Neuronal stem cell (in vitro differentiated cells): ENCODE results near the gene IMPG2.

Source experiments
- DNase-seq: peaks from one replicate; pipeline ENCODE4 v3.0.0-alpha.2; 2013; ENCODE audit warnings: low spot score
- H2AFZ ChIP-seq: one replicate; pipeline ENCODE4 v1.6.1; 2013; ENCODE audit warnings: mild to moderate bottlenecking, low read length, inconsistent platforms
- H2AK5ac ChIP-seq: 2 replicates; pipeline ENCODE4 v1.6.1; 2013; ENCODE audit warnings: low read depth, mild to moderate bottlenecking, inconsistent platforms, low read length, moderate library complexity, mixed read lengths
- H2BK120ac ChIP-seq: 2 replicates; pipeline ENCODE4 v1.6.1; 2013; ENCODE audit warnings: low read depth, mild to moderate bottlenecking, inconsistent platforms, low read length, moderate library complexity, mixed read lengths
- H2BK12ac ChIP-seq: one replicate; pipeline ENCODE4 v1.6.1; 2013; ENCODE audit warnings: low read length, inconsistent platforms
- H2BK15ac ChIP-seq: 2 replicates; pipeline ENCODE4 v1.6.1; 2013; ENCODE audit warnings: mild to moderate bottlenecking, low read length, inconsistent platforms, mixed read lengths
- H2BK5ac ChIP-seq: one replicate; pipeline ENCODE4 v1.6.1; 2013; ENCODE audit warnings: inconsistent platforms, mild to moderate bottlenecking, low read length, moderate library complexity
- H3K14ac ChIP-seq: one replicate; pipeline ENCODE4 v1.6.1; 2013; ENCODE audit warnings: low read length, inconsistent platforms
- H3K18ac ChIP-seq: 2 replicates; pipeline ENCODE4 v1.6.1; 2013; ENCODE audit warnings: low read length, inconsistent platforms
- H3K23ac ChIP-seq: 2 replicates; pipeline ENCODE4 v1.6.1; 2013; ENCODE audit warnings: low read depth, mild to moderate bottlenecking, mixed read lengths, low read length, inconsistent platforms; ENCODE audit not compliant: poor library complexity
- H3K27ac ChIP-seq: replicated peaks from 3 replicates; pipeline ENCODE4 v1.5.1; 2013; ENCODE audit warnings: low read length, inconsistent platforms
- H3K27me3 ChIP-seq, 3 experiments: 2 replicates each; pipeline ENCODE4 v1.6.1; 2013; ENCODE audit warnings: low read length in 3 of 3, mild to moderate bottlenecking in 2 of 3, inconsistent platforms in 1 of 3, low read depth in 1 of 3, mixed read lengths in 1 of 3, moderate library complexity in 1 of 3; ENCODE audit not compliant: control insufficient read depth in 3 of 3, insufficient read depth in 3 of 3
- H3K36me3 ChIP-seq, 2 donors: replicated peaks in 1 of 2; 2 replicates each; pipeline ENCODE4 v1.6.1; 2013; ENCODE audit warnings: low read length in 2 of 2; ENCODE audit not compliant: control insufficient read depth in 2 of 2, insufficient read depth in 2 of 2
- H3K4ac ChIP-seq: 2 replicates; pipeline ENCODE4 v1.6.1; 2013; ENCODE audit warnings: inconsistent platforms, mild to moderate bottlenecking, low read length, moderate library complexity
- H3K4me1 ChIP-seq, 2 donors: 1 replicate in 1 of 2; 2 replicates in 1 of 2; pipeline ENCODE4 v1.6.1; 2013; ENCODE audit warnings: low read length in 2 of 2, low read depth in 1 of 2; ENCODE audit not compliant: control insufficient read depth in 2 of 2, insufficient read depth in 1 of 2
- H3K4me2 ChIP-seq: one replicate; pipeline ENCODE4 v1.6.1; 2013; ENCODE audit warnings: mild to moderate bottlenecking, low read length, inconsistent platforms; ENCODE audit not compliant: insufficient read depth, poor library complexity, severe bottlenecking
- H3K4me3 ChIP-seq, 2 donors: 2 replicates each; pipeline ENCODE4 v1.5.1; 2013; ENCODE audit warnings: low read length in 2 of 2, mild to moderate bottlenecking in 2 of 2, inconsistent platforms in 1 of 2, moderate library complexity in 1 of 2
- H3K79me1 ChIP-seq: one replicate; pipeline ENCODE4 v1.6.1; 2013; ENCODE audit warnings: low read depth, mild to moderate bottlenecking, inconsistent platforms, low read length, moderate library complexity
- H3K9ac ChIP-seq: one replicate; pipeline ENCODE4 v1.6.1; 2013; ENCODE audit warnings: mild to moderate bottlenecking, low read depth, low read length, inconsistent platforms; ENCODE audit not compliant: poor library complexity
- H3K9me3 ChIP-seq, 2 donors: replicated peaks in 1 of 2; 2 replicates each; pipeline versions ENCODE3 to v1.6.1; 2013; ENCODE audit warnings: low read length in 2 of 2, mild to moderate bottlenecking in 2 of 2, inconsistent platforms in 1 of 2, low read depth in 1 of 2, mixed read lengths in 1 of 2, moderate library complexity in 1 of 2; ENCODE audit not compliant: control insufficient read depth in 2 of 2, insufficient read depth in 1 of 2
- H4K8ac ChIP-seq: one replicate; pipeline ENCODE4 v1.6.1; 2013; ENCODE audit warnings: low read depth, mild to moderate bottlenecking, inconsistent platforms, low read length, moderate library complexity
- H4K91ac ChIP-seq: one replicate; pipeline ENCODE4 v1.6.1; 2013; ENCODE audit warnings: low read length, low read depth, mild to moderate bottlenecking, inconsistent platforms; ENCODE audit not compliant: poor library complexity
- WGBS, 2 donors: extraction: QIAGEN DNeasy Blood & Tissue Kit; methylation state at CpG; one replicate each; pipeline ENCODE4 v1.1.7; 2013; ENCODE audit warnings: missing lambda C conversion rate in 2 of 2, mixed read lengths in 1 of 2; ENCODE audit not compliant: insufficient read length in 2 of 2, insufficient replicate concordance in 1 of 2; ENCODE audit errors: extremely low coverage in 2 of 2; 5-methylcytosine and 5-hydroxymethylcytosine counted together

The IMPG2 gene

DNA sequence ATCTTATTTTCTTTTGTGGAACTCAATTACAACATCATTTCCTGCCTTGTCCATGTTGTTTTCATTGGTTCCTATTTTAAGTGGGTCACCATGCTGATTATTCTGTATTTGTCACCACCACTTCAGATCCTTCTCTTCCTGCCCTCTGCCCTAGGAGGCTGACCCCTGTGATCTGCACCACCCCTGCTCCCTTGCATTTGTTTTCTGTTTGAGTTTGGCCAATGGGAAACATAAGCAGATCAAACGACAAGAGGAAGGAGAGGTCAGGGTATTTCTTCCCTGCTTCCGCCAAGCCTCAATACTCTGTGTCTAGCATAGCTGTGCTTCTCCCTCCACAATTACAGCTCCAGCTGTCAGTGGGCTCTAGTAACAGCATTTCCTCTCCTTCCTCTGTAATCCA is 71.6 kb downstream of the IMPG2 start:
- Histone ChIP-seq H3K79me1 (no peaks in the 10 kb centered on the region), H2AK5ac (no peak overlapping the region), H2BK120ac (no peak overlapping the region), H2AFZ (peak overlapping the region; percentile 2), H3K4me1 (peaks cover 5 to 18% of the 10 kb centered on the region in 2 donors), H2BK5ac (no peak overlapping the region), H3K36me3 (no peaks in the 10 kb centered on the region), H3K18ac (peak overlapping the region; percentile 1), H3K14ac (no peak overlapping the region), H3K23ac (no peak overlapping the region), H4K91ac (no peak overlapping the region), H3K4me2 (no peak overlapping the region), H3K4me3 (no peak overlapping the region), H3K4ac (no peak overlapping the region), H3K9me3 (no peaks in the 10 kb centered on the region), H2BK15ac (no peak overlapping the region), H3K27me3 (no peaks in the 10 kb centered on the region), H4K8ac (no peak overlapping the region), H2BK12ac (no peak overlapping the region), H3K9ac (no peak overlapping the region), H3K27ac (no peak overlapping the region)
- WGBS, 2 donors = no CpG with 5 or more reads among the region's 2 CpGs
- DNase-seq = no peak

DNA sequence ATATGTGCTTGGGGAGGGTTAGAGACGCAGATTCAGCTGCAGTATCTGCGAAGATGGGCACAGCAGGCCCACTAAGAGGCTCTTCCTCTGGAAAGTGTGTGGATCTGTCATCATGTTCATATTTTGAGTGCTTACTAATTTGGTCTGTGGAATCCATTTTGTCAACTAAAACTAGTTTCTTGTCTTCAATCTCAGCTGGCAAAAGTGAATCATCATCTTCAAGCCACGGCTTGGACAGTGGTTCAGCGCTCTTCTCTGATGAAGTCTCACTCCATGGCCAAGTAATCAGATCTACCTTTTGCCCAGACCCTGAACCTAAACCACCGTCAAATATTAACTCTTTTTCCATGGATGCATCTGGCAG is 76.2 kb downstream of the IMPG2 start:
- Histone ChIP-seq H3K9me3 (no peaks in the 10 kb centered on the region), H3K79me1 (no peaks in the 10 kb centered on the region), H2BK12ac (no peak overlapping the region), H2BK5ac (no peak overlapping the region), H2AFZ (no peak overlapping the region), H3K27ac (no peak overlapping the region), H3K14ac (no peak overlapping the region), H3K18ac (no peak overlapping the region), H2BK120ac (no peak overlapping the region), H4K8ac (no peak overlapping the region), H3K9ac (no peak overlapping the region), H3K4me1 (peaks cover 5 to 6% of the 10 kb centered on the region in 2 donors), H3K4ac (no peak overlapping the region), H3K4me2 (no peak overlapping the region), H3K4me3 (no peak overlapping the region), H2BK15ac (no peak overlapping the region), H3K36me3 (no peaks in the 10 kb centered on the region), H3K23ac (no peak overlapping the region), H3K27me3 (no peaks in the 10 kb centered on the region), H2AK5ac (no peak overlapping the region), H4K91ac (no peak overlapping the region)
- no CpG with 5 or more reads among the region's 5 CpGs for WGBS, 2 donors
- DNase-seq = no peak

DNA sequence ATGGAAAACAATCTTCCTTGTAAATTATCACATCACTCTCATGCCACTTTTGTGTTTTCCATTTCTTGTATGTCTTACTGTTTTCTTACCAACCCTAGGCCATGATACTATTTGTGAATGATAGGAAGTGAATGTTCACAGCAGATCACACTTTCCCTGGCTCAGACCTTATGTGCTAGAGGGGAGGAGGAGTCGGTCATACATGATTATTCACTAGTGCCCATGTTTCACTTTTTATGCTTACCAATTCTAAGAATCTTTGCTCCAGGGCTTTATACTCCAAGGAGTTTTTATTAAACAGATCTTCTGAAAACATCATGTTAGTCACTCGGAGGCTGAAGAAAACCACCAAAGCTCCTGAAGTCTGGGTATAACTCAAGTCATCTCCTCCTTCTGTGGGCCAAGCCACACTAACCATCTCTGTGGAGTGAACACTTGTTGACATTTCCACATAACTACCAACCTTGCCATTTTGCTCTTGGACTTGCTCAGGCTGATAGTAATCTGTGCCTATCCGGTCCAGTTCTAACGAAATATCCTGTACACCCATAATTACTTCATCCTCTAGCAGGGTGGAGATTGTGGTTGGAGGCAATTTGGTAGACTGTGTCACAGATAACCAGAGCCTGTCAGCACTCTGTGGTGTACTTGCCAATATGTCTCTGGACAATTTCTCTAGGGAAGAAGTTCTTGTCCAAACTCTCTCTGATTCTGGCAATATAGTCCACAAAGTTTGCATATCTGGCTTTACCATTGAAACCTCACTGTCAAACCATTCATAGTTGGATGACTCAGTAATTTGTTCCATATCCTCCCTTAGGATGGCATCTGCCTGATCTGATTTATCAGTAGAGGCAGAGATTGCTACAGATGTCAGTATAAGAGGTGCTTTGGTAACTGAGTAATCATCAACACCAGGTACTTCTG is 76.8 kb downstream of the IMPG2 start:
- Histone ChIP-seq H4K8ac (no peak overlapping the region), H3K14ac (no peak overlapping the region), H2BK15ac (no peak overlapping the region), H3K27ac (no peak overlapping the region), H3K79me1 (no peaks in the 10 kb centered on the region), H3K4ac (no peak overlapping the region), H2AFZ (no peak overlapping the region), H2BK120ac (no peak overlapping the region), H3K4me2 (no peak overlapping the region), H3K18ac (no peak overlapping the region), H3K23ac (no peak overlapping the region), H2AK5ac (no peak overlapping the region), H3K27me3 (no peaks in the 10 kb centered on the region), H2BK12ac (no peak overlapping the region), H4K91ac (no peak overlapping the region), H2BK5ac (no peak overlapping the region), H3K9me3 (no peaks in the 10 kb centered on the region), H3K4me1 (peaks cover under 1 to 1% of the 10 kb centered on the region in 2 donors), H3K4me3 (no peak overlapping the region), H3K36me3 (no peaks in the 10 kb centered on the region), H3K9ac (no peak overlapping the region)
- DNase-seq = no peak
- WGBS, 2 donors = no CpG with 5 or more reads among the region's 4 CpGs

DNA sequence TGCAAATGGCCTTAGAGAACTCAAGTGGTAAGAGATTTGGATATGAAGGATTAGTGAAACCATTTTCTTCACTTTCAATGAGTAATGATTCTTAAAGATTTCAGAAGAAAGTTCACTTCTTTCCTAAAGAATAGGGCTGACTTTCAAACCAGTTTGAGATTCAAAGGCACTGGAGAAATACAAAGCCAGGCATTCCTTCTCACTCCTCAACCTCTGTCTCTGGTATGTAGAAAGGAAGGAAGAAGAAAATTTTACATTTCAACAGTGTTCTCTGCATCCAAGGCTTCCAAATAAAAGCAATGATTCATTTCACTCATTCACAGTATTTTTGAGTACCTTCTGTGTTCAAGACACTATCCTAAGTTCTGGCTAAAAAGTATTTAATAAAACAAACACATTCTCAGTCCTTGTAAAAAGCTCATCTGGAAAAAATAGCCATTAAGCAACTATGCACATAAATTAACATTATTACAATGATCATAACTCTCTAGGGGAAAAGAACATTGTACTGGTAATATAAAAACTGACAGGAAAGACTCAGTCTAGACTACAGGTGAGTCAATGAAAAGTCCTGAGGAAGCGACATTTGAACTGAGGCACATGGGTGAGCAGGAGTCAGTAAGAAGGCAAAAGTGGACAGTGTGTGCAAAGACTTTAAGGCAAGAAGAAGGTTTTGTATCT is 79.5 kb downstream of the IMPG2 start:
- Histone ChIP-seq H2BK15ac (no peak overlapping the region), H3K4me2 (no peak overlapping the region), H2AK5ac (no peak overlapping the region), H3K4me3 (no peak overlapping the region), H3K14ac (no peak overlapping the region), H2BK120ac (no peak overlapping the region), H2BK12ac (no peak overlapping the region), H4K91ac (no peak overlapping the region), H3K36me3 (no peaks in the 10 kb centered on the region), H2BK5ac (no peak overlapping the region), H3K27me3 (no peaks in the 10 kb centered on the region), H3K27ac (no peak overlapping the region), H3K4me1 (no peaks in the 10 kb centered on the region), H3K79me1 (no peaks in the 10 kb centered on the region), H4K8ac (no peak overlapping the region), H3K23ac (no peak overlapping the region), H3K18ac (no peak overlapping the region), H3K9me3 (no peaks in the 10 kb centered on the region), H3K4ac (no peak overlapping the region), H2AFZ (no peak overlapping the region), H3K9ac (no peak overlapping the region)
- WGBS, 2 donors = no CpG with 5 or more reads among the region's 1 CpG
- no peak for DNase-seq
